Keratinocyte (primary cell): ENCODE results near the gene APLP2. TPM values are rescaled to one million over a fixed set of nuclear protein-coding genes. Genes with fewer than 3 reads are reported as not detected.
A peak's percentile ranks its signal among the peaks of the same experiment; 100 is the strongest.

Experiments used
- DNase-seq: peaks from one replicate; pipeline ENCODE4 v3.0.0-alpha.2; 2011; ENCODE audit warnings: low read depth, missing footprints, low spot score
- FAIRE-seq: peaks from 2 replicates; lab custom pipeline; 2011; peaks lifted over from hg19 to GRCh38; lab: Jason Lieb, UNC
- H2AFZ ChIP-seq: 2 replicates; pipeline ENCODE4 v1.6.0; 2012; ENCODE audit warnings: low read length, control low read depth, inconsistent platforms; ENCODE audit not compliant: control insufficient read depth
- H3K27ac ChIP-seq: 2 replicates; pipeline ENCODE4 v1.5.1; 2011; ENCODE audit warnings: low read length; ENCODE audit not compliant: control insufficient read depth, insufficient read depth
- H3K27me3 ChIP-seq: 3 replicates; pipeline ENCODE4 v1.6.0; 2011; ENCODE audit warnings: low read length; ENCODE audit not compliant: control insufficient read depth, insufficient read depth; ENCODE audit errors: extremely low read depth
- H3K36me3 ChIP-seq, 2 experiments: 2 replicates in 1 of 2; 3 replicates in 1 of 2; pipeline ENCODE4 v1.5.1; 2011; ENCODE audit warnings: low read length in 2 of 2, mild to moderate bottlenecking in 1 of 2; ENCODE audit not compliant: control insufficient read depth in 2 of 2, insufficient read depth in 2 of 2; ENCODE audit errors: extremely low read depth in 1 of 2
- H3K4me1 ChIP-seq: 3 replicates; pipeline ENCODE4 v1.5.1; 2011; ENCODE audit warnings: low read length; ENCODE audit not compliant: control insufficient read depth, insufficient read depth; ENCODE audit errors: extremely low read depth
- H3K4me2 ChIP-seq: 3 replicates; pipeline ENCODE4 v1.6.0; 2011; ENCODE audit warnings: low read depth, low read length; ENCODE audit not compliant: control insufficient read depth, insufficient read depth; ENCODE audit errors: extremely low read depth
- H3K4me3 ChIP-seq, 3 experiments: fragments of 200-600 bp in 1 of 3; sonication (generic) in 1 of 3; 2 replicates in 2 of 3; 3 replicates in 1 of 3; pipeline ENCODE4 v1.5.1; 2011 to 2016; ENCODE audit warnings: low read length in 3 of 3, mild to moderate bottlenecking in 3 of 3, control low read depth in 2 of 3, inconsistent platforms in 1 of 3, low read depth in 1 of 3, mixed read lengths in 1 of 3, mixed run types in 1 of 3, moderate library complexity in 1 of 3; ENCODE audit not compliant: control insufficient read depth in 2 of 3, insufficient read depth in 2 of 3; ENCODE audit errors: extremely low read depth in 1 of 3
- H3K79me2 ChIP-seq: 2 replicates; pipeline ENCODE4 v1.6.0; 2012; ENCODE audit warnings: low read length; ENCODE audit not compliant: control insufficient read depth, insufficient read depth
- H3K9ac ChIP-seq: 3 replicates; pipeline ENCODE4 v1.6.0; 2011; ENCODE audit warnings: low read length; ENCODE audit not compliant: control insufficient read depth, insufficient read depth; ENCODE audit errors: extremely low read depth
- H3K9me1 ChIP-seq: 3 replicates; pipeline ENCODE4 v1.6.0; 2011; ENCODE audit warnings: low read length; ENCODE audit not compliant: control insufficient read depth, insufficient read depth; ENCODE audit errors: extremely low read depth
- H3K9me3 ChIP-seq: 2 replicates; pipeline ENCODE4 v1.5.1; 2012; ENCODE audit warnings: low read depth, low read length; ENCODE audit not compliant: control insufficient read depth
- H4K20me1 ChIP-seq: 3 replicates; pipeline ENCODE4 v1.6.0; 2011; ENCODE audit warnings: low read length; ENCODE audit not compliant: control insufficient read depth, insufficient read depth; ENCODE audit errors: extremely low read depth
- EZH2 ChIP-seq: IDR thresholded peaks from one replicate; pipeline ENCODE4 v1.6.1; 2012; ENCODE audit warnings: inconsistent platforms, mild to moderate bottlenecking, low read length, moderate library complexity
- dilution Hi-C: fragments of 300-500 bp; cut with MboI; formaldehyde crosslinking; loops from one replicate; pipeline ENCODE4 v1.7.0; 2020; ENCODE audit warnings: low sequenced_read_pairs; ENCODE audit not compliant: extremely low pct_ligation_motif_present
- polyA plus RNA-seq, 5 experiments: library from polyadenylated mRNA; depleted of rRNA in 3 of 5; stranded (reverse) in 3 of 5; stranded (forward) in 1 of 5; unstranded in 1 of 5; fragments of >200 nt; gene quantifications; 1 replicate in 1 of 5; 2 replicates in 3 of 5; 3 replicates in 1 of 5; pipeline versions ENCODE4 v1.2.1 to v1.2.3, GENCODE V29; 2011 to 2012; ENCODE audit warnings: missing spikeins in 2 of 5, low read depth in 1 of 5, low replicate concordance in 1 of 5
- TF ChIP-seq, protein P1 (sequence below), 3 experiments: IDR thresholded peaks in 1 of 3; conservative IDR thresholded peaks in 1 of 3; optimal IDR thresholded peaks in 1 of 3; 2 replicates in 2 of 3; 3 replicates in 1 of 3; pipeline versions ENCODE3 to v1.5.1; 2011; ENCODE audit warnings: low read length in 3 of 3, mild to moderate bottlenecking in 3 of 3, moderate library complexity in 2 of 3, control low read depth in 1 of 3, inconsistent platforms in 1 of 3; ENCODE audit not compliant: insufficient read depth in 2 of 3; ENCODE audit errors: extremely low read depth in 1 of 3

APLP2 gene
- polyA plus RNA-seq, 1 donor (not counting 4 experiments of a cell fraction or from before 2014, with no cell fraction given) = 531 TPM

DNA sequence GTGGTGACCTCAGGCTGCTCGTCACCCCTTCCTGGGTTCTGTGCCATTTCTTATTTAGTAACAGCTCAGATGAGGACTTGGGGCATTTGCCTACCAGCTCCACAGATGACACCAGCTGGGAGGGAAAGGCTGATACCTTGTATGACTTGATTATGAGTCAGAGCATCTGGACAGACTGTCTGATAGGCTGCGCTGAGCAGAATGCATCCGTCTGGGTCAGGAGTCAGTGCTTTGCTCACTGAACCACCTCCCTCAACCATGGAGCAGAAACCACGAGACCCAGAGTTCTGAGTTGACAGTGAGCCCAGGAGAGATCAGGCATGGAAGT, 96.7 kb downstream of the APLP2 start:
- Histone ChIP-seq H3K4me1 (peaks cover 51% of the 10 kb centered on the region), H2AFZ (no peak overlapping the region), H3K9me1 (peaks cover 7% of the 10 kb centered on the region), H3K36me3 (peaks cover 0 to 2% of the 10 kb centered on the region in 2 experiments), H3K9me3 (no peaks in the 10 kb centered on the region), H3K9ac (peak overlapping the region; percentile 23), H3K4me3 (peak overlapping the region in 1 of 3 experiments; percentile 1), H3K79me2 (peaks cover 78% of the 10 kb centered on the region), H4K20me1 (peaks cover 13% of the 10 kb centered on the region), H3K27ac (peak overlapping the region; percentile 81), H3K4me2 (peak overlapping the region; percentile 50), H3K27me3 (no peaks in the 10 kb centered on the region)
- FAIRE-seq = peak; percentile 100
- no peak for TF ChIP-seq EZH2
- TF ChIP-seq, protein P1, sequence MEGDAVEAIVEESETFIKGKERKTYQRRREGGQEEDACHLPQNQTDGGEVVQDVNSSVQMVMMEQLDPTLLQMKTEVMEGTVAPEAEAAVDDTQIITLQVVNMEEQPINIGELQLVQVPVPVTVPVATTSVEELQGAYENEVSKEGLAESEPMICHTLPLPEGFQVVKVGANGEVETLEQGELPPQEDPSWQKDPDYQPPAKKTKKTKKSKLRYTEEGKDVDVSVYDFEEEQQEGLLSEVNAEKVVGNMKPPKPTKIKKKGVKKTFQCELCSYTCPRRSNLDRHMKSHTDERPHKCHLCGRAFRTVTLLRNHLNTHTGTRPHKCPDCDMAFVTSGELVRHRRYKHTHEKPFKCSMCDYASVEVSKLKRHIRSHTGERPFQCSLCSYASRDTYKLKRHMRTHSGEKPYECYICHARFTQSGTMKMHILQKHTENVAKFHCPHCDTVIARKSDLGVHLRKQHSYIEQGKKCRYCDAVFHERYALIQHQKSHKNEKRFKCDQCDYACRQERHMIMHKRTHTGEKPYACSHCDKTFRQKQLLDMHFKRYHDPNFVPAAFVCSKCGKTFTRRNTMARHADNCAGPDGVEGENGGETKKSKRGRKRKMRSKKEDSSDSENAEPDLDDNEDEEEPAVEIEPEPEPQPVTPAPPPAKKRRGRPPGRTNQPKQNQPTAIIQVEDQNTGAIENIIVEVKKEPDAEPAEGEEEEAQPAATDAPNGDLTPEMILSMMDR (optimal IDR thresholded peaks at IDR 0.05 in 1 of 3, IDR thresholded peaks at IDR 0.05 in 1 of 3, conservative IDR thresholded peaks at IDR 0.05 in 1 of 3; ENCODE audit: extremely low read depth in 1 of 3, insufficient read depth in 2 of 3, low read length in 3 of 3) = no peak
- peak; percentile 92 for DNase-seq
- dilution Hi-C loops = no loop called here

DNA sequence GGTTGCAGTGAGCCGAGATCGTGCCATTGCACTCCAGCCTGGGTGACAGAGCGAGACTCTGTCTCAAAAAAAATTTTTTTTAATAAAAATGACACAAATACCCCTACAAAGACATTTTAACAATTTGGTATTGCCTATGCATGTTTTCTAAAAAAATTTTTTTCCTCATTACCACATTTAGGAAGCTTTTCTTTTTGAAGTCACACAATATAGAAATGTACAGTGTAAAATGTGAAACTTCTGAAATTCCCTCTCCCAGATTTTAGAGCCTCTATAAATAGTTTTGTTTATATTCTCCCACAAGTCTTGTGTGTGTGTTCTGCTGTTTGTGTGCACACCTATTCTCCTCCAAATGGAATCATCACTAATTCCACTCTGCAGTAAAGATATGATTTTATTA, 97.5 kb downstream of the APLP2 start:
- Histone ChIP-seq H2AFZ (no peak overlapping the region), H3K27ac (peak overlapping the region; percentile 81), H3K4me1 (peaks cover 47% of the 10 kb centered on the region), H3K27me3 (no peaks in the 10 kb centered on the region), H4K20me1 (peaks cover 12% of the 10 kb centered on the region), H3K4me2 (no peak overlapping the region), H3K9ac (no peak overlapping the region), H3K9me1 (peaks cover 4% of the 10 kb centered on the region), H3K79me2 (peaks cover 78% of the 10 kb centered on the region), H3K36me3 (peaks cover 0 to 2% of the 10 kb centered on the region in 2 experiments), H3K9me3 (no peaks in the 10 kb centered on the region), H3K4me3 (no peak overlapping the region)
- no peak for DNase-seq
- no peak for TF ChIP-seq EZH2
- TF ChIP-seq, protein P1 (optimal IDR thresholded peaks at IDR 0.05 in 1 of 3, IDR thresholded peaks at IDR 0.05 in 1 of 3, conservative IDR thresholded peaks at IDR 0.05 in 1 of 3; ENCODE audit: extremely low read depth in 1 of 3, insufficient read depth in 2 of 3, low read length in 3 of 3) = no peak
- dilution Hi-C loops = no loop called here
- no peak for FAIRE-seq
